HG03045 (cell line): Measurements from ENCODE around the gene ZDHHC5.
A peak's percentile ranks its signal among the peaks of the same experiment; 100 is the strongest.
"Not testable (repeated sequence)": the region's sequence is repeated elsewhere in the genome, so short reads cannot be mapped to it uniquely, and the experiment has no call there.

Experiments used
- ATAC-seq: cut with Tn5 transposase; IDR thresholded peaks from one replicate; pipeline ENCODE4 v1.9.1; 2021; ENCODE audit warnings: mild to moderate bottlenecking, moderate library complexity; ENCODE audit not compliant: unreplicated experiment

Gene ZDHHC5

DNA sequence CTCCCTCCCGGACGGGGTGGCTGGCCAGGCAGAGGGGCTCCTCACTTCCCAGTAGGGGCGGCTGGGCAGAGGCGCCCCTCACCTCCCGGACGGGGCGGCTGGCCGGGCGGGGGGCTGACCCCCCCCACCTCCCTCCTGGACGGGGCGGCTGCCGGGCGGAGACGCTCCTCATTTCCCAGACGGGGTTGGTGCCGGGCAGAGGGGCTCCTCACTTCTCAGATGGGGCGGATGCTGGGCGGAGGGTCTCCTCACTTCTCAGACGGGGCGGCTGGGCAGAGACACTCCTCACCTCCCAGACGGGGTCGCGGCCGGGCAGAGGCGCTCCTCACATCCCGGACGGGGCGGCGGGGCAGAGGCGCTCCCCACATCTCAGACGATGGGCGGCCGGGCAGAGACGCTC is 48.8 kb downstream of the ZDHHC5 start:
- ATAC-seq: not testable (repeated sequence)

DNA sequence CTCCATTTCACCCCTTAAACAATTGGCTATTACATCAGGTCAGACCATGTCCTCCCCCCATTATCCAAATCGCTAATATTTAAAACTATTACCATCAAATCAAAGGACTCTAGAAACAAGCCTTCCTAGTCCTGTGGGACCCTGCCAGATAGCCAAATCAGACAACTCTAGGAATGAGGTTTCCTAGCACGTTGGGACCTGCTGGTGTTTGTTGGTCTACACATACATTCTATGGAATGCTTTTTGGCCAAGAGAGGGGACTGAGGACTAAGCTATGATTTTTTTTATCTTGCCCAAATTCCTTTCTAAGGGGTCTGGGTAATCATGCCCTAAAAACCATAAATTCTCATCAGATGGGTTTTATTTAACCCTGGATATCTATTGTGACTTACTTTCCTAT is 59.3 kb downstream of the ZDHHC5 start:
- ATAC-seq: no peak

DNA sequence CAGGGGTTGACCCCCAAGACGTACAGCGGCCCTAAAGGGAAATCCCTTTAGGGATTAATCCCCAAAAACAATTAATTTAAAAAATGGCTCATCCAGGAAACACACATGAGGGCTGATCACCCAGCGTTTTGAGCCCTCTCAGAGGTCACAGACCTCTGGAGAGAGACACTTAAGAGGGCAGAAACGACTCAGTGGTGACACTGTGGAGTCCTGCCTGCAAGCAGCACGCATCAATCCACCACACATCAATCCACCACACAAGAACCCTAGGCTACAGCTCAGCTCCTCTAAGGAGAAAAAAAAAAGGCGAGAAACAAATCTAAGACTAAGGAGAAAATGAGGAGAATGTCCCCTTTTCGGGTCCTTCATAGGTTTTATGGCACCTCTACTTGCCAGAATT is 60.9 kb downstream of the ZDHHC5 start:
- ATAC-seq: no peak

DNA sequence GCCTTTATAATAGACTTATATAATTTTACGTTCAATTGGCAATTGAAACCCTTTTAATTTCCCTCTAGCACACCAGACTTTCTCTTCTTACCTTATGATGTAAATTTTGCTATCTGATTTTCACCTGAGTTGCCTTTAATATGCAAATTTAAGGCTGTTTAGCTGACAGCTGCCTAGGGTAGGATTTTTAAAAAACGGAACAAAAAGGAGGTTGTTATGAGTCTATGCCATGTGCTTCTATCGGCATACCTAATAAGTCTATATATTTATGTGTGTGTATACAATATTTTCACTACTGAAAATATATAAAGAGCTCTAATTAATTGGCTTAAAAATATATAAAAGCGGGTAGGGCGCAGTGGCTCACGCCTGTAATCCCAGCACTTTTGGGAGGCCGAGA is 61.6 kb downstream of the ZDHHC5 start:
- no peak for ATAC-seq

DNA sequence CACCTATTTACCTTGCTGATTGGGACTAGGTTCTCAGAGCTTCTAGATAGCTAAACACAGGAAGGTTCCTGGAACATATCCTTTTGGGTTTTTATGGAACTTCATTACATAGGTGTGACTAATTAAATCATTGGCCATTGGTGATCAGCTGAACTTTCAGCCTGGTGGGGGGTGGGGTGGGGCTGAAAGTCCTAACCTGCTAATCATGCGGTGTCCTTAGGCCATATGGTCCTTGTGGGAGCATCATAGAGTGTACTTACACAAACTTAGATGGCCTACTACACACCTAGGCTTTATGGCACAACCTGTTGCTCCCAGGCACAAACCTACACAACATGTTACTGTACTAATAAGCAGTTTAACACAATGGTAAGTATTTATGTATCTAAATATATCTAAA is 64.7 kb downstream of the ZDHHC5 start:
- ATAC-seq: no peak

DNA sequence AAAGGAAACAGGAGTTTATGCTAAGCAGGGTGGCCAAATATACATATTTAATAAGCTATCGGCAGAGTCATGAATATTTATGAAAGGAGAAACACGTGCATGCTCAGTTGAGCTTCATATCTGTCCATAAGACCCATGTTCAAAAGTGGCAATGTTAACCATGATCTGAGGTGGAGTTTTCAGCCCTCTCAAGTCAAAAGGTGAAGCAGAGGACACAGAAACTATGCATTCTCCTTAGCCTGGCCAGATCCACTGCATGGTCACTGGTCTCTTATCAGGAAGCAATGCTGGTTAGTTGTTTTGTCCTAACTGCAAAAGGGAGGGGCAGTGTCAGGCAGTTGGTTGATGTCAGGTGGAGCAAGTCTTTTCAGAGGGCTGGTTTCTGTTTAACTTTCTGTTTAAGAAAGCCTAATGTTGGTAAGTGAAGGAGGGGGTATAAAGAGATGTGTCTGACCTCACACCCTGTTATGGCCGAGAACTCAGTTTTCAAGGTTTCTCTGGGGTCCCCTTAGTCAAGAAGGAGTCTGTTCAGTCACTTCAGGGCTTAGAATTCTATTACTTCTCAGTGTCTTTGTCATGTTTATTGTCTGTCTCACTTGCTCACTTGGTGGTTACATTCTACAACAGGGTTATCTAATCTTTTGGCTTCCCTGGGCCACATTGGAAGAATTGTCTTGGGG is 67.8 kb downstream of the ZDHHC5 start:
- ATAC-seq: no peak

DNA sequence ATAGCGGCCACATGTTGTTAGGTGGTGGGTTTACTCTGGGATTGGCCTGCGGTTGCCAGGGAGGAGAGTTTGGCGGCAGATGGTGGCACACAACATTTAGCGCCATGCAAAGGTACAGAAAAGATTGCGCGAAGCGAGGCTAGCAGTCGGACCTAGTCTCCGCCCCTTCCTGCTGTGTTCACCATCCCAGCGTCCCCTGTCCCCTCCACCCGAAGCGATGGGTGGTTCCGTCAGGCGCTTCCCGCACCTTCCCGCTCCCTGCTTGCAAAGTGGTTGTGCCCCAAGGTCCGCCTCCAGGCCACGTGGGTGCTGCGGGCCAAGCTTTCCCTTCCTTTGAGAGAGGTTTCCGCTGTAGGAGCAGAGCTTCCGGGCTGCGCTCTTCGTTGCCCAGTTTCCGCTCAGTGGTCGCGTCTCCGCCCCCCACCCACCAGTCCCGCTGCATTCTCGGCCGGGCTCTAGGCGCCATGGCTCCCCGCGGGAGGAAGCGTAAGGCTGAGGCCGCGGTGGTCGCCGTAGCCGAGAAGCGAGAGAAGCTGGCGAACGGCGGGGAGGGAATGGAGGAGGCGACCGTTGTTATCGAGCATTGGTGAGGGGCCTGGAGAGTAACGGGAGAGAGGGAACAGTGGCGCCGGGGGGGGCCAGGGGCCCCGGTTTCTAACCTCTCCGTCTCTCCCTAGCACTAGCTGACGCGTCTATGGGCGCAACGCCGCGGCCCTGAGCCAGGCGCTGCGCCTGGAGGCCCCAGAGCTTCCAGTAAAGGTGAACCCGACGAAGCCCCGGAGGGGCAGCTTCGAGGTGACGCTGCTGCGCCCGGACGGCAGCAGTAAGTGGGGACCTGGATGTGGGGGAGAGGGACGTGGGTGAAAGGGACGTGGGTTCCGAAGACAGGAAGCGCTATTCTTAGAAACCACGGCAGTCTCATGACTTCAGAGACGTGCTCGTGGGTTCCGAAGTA is 73.5 kb downstream of the ZDHHC5 start, which contains the start of gene SELENOH:
TSS of gene SELENOH (plus strand) at position 360 of the 955 bp plus-strand sequence. CDS start at position 465, 105 bp downstream.
- peak; percentile 86 for ATAC-seq

DNA sequence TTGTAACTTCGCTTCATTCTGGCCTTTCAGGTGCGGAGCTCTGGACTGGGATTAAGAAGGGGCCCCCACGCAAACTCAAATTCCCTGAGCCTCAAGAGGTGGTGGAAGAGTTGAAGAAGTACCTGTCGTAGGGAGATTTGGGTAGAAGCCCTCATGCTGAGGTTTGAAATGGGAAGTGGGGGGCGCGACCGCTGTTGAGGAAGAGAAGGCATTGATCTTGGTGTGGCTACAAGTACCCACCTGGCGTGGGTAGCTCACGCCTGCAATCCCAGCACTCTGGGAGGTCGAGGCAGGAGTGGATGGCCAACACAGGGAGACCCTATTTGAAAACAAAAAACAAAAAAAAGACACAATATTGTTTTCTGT is 74.2 kb downstream of the ZDHHC5 start:
- no peak for ATAC-seq

DNA sequence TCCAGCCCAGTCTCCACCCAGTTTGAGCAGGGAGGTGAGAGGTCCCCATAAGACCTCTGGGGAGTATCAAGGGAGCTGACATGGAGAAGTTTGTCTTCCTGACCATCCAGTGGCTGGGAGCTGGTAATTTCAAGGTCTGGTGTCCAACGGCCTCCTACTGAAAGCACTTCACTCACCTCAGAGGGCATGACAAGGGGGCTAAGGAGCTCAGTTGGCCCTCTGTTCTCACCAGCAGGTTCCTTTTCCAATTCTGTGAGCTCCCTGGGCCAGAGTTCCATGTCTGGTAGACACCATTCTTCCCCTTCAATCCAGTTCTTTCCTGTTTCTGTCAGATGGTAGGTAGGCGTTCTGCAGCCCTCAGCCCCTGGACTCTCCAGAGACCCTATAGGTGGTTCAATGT is 76.4 kb downstream of the ZDHHC5 start:
- ATAC-seq: no peak

DNA sequence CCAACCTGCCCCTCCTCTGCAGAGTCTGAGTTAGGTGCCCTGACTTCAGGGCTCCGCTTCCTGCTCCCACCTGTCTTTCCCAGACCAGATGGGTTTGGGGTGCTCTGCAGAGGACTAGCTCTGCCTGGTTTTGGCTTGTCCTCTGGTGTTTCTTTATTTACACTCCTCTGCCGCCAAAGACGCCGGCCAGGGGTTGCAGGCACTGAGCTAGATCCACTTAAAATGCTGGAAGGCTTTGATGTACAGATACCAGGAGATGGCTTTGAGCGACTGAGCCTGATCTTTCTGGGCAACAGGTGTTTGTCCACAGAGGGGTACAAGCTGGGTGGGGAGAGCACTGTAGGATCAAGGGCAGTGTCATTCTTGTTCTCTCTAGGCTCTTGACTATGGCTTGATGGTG is 77.3 kb downstream of the ZDHHC5 start:
- ATAC-seq: no peak

DNA sequence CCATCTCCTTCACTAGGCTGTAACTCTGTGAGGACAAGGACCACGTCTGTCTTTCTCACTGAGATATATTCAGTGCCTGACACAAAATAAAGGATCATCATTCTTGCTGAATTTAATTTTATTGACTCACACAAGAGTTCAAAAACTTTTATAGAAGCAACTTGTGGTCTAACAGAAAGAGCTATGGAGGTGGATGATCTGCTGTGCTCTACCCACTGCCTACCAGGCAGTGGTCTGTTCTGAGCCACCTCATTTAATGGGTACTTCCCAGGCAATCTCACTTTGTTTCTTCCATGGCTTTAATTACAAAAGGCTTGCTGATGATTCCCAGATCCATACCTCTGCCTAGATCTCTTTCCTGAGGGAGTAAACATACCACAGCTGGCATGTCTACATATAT is 79.0 kb downstream of the ZDHHC5 start:
- ATAC-seq: no peak
